Spleen (tissue), 11 donors: Measurements from ENCODE around the gene FBXO34. TPM values are rescaled to one million over a fixed set of nuclear protein-coding genes. Genes with fewer than 3 reads are reported as not detected.
A peak's percentile ranks its signal among the peaks of the same experiment; 100 is the strongest.

Source experiments
- DNase-seq: peaks from one replicate; pipeline ENCODE4 v3.0.0-alpha.2; 2020
- H3K27ac ChIP-seq, 8 donors: fragments of 200-600 bp; sonication (generic) in 7 of 8; 1 replicate in 4 of 8; 2 replicates in 4 of 8; pipeline versions ENCODE4 v1.5.0 to v1.8.0; 2016 to 2021; ENCODE audit warnings: inconsistent platforms in 4 of 8, mild to moderate bottlenecking in 4 of 8, moderate library complexity in 1 of 8
- H3K27me3 ChIP-seq, 7 donors: fragments of 200-600 bp; sonication (generic) in 6 of 7; replicated peaks in 1 of 7; 1 replicate in 4 of 7; 2 replicates in 3 of 7; pipeline versions ENCODE4 v1.5.0 to v1.8.0; 2016 to 2021; ENCODE audit warnings: inconsistent platforms in 3 of 7, mild to moderate bottlenecking in 1 of 7
- H3K36me3 ChIP-seq, 6 donors: fragments of 200-600 bp; sonication (generic) in 5 of 6; 1 replicate in 4 of 6; 2 replicates in 2 of 6; pipeline versions ENCODE4 v1.5.0 to v1.8.0; 2016 to 2021; ENCODE audit warnings: inconsistent platforms in 2 of 6
- H3K4me1 ChIP-seq, 6 donors: fragments of 200-600 bp; sonication (generic) in 5 of 6; 1 replicate in 3 of 6; 2 replicates in 3 of 6; pipeline versions ENCODE4 v1.5.0 to v1.8.0; 2016 to 2021; ENCODE audit warnings: inconsistent platforms in 3 of 6
- H3K4me3 ChIP-seq, 8 donors: fragments of 200-600 bp; sonication (generic) in 7 of 8; 1 replicate in 4 of 8; 2 replicates in 4 of 8; pipeline versions ENCODE4 v1.5.0 to v1.8.0; 2016 to 2021; ENCODE audit warnings: inconsistent platforms in 4 of 8, mild to moderate bottlenecking in 4 of 8, moderate library complexity in 2 of 8
- H3K9me3 ChIP-seq, 8 donors: fragments of 200-600 bp; sonication (generic) in 7 of 8; 1 replicate in 4 of 8; 2 replicates in 4 of 8; pipeline versions ENCODE4 v1.5.0 to v1.8.0; 2016 to 2021; ENCODE audit warnings: inconsistent platforms in 4 of 8
- CTCF ChIP-seq, 11 experiments: fragments of 200-600 bp in 7 of 11; fragments of 450-650 bp in 4 of 11; sonication (generic) in 4 of 11; IDR thresholded peaks in 8 of 11; conservative IDR thresholded peaks in 3 of 11; 1 replicate in 7 of 11; 2 replicates in 4 of 11; pipeline versions ENCODE4 v1.4.0 to v1.8.0; 2016 to 2021; ENCODE audit warnings: antibody characterized with exemption in 11 of 11, inconsistent platforms in 4 of 11, mild to moderate bottlenecking in 1 of 11
- POLR2A ChIP-seq, 3 donors: fragments of 450-650 bp; IDR thresholded peaks; one replicate each; pipeline ENCODE4 v1.5.1; 2017; ENCODE audit warnings: antibody characterized with exemption in 3 of 3, mild to moderate bottlenecking in 1 of 3
- POLR2AphosphoS5 ChIP-seq, 3 donors: sonication (generic); formaldehyde crosslinking; IDR thresholded peaks; one replicate each; pipeline ENCODE4 v1.5.1; 2017; ENCODE audit warnings: antibody characterized with exemption in 3 of 3
- WGBS, 5 donors: extraction: QIAGEN DNeasy Blood & Tissue Kit in 3 of 5; methylation state at CpG; one replicate each; pipeline versions ENCODE4 v1.1.5 to v1.1.7; 2013 to 2018; 5-methylcytosine and 5-hydroxymethylcytosine counted together
- intact Hi-C: fragments of 100-400 bp; cut with DNase I; formaldehyde crosslinking; loops from one replicate; pipeline ENCODE4 v1.15.0; 2023; ENCODE audit warnings: low total_unique reads
- polyA plus RNA-seq, 3 donors: library from polyadenylated mRNA; stranded (reverse); fragments of 200-250 nt; gene quantifications; one replicate each; pipeline ENCODE4 v1.2.1, GENCODE V29; 2013
- total RNA-seq, 7 donors: library from RNA; depleted of rRNA in 3 of 7; stranded (reverse); fragments of >200 nt in 3 of 7; fragmentation: NEBNext Ultra II Directional in 4 of 7; extraction: Animal tissue kit (Norgen Biotek cat#: 25700) in 4 of 7; gene quantifications; one replicate each; pipeline versions ENCODE4 v1.1.0 to v1.2.1, GENCODE V29; 2016 to 2021
- donor health status: healthy with polysubstance abuse.
- donor health status: DM: no; HTN: no; CAD: no; lungs with moderate emphysema.
- donor health status: DM: no; HTN: no; CAD: no.
- donor health status: Bipolar disorder and iron deficiency.
- donor health status: healthy.
- donor health status: DM: no; HTN: no; CAD: no.
- donor health status: DM: yes; HTN: yes; CAD: no.

Gene FBXO34
- total and polyA plus RNA-seq, 10 donors: 5.8 to 46.0 (median 26.7) TPM

- intact Hi-C loops: no loop called here
- Histone ChIP-seq H3K9me3 (no peaks in the 10 kb centered on the region), H3K27ac (no peak overlapping the region), H3K36me3 (peaks cover 0 to 27% (median 24%) of the 10 kb centered on the region in 6 donors), H3K4me1 (peaks cover 0 to 71% (median 33%) of the 10 kb centered on the region in 6 donors), H3K4me3 (no peak overlapping the region), H3K27me3 (no peaks in the 10 kb centered on the region)
- WGBS, 5 donors: 82 to 95% (median 91%) methylated on average over 3 of the region's 3 CpGs
- TF ChIP-seq POLR2AphosphoS5 (IDR thresholded peaks at IDR 0.05) (no peak), POLR2A (IDR thresholded peaks at IDR 0.05) (no peak), CTCF (IDR thresholded peaks at IDR 0.05 in 8 of 11, conservative IDR thresholded peaks at IDR 0.05 in 3 of 11) (no peak)
- no peak for DNase-seq
Observed at GRCh38 chr14:55347748-55348147, 76.5 kb downstream of the FBXO34 start.

- H3K4me3 ChIP-seq: no peak overlapping the region
- DNase-seq: no peak
- peak overlapping the region in 2 of 8 donors; percentile 16 to 21 for H3K27ac ChIP-seq
- H3K27me3 ChIP-seq: no peaks in the 10 kb centered on the region
- peaks cover 0 to 32% (median 24%) of the 10 kb centered on the region in 6 donors for H3K36me3 ChIP-seq
- peaks cover 0 to 68% (median 28%) of the 10 kb centered on the region in 6 donors for H3K4me1 ChIP-seq
- WGBS, 5 donors: 50 to 74% (median 58%) methylated on average over 4 of the region's 4 CpGs
- H3K9me3 ChIP-seq: no peaks in the 10 kb centered on the region
- TF ChIP-seq POLR2AphosphoS5 (IDR thresholded peaks at IDR 0.05): no peak
- intact Hi-C loops: no loop called here
Observed at GRCh38 chr14:55348766-55349453, 77.7 kb downstream of the FBXO34 start.

- H3K4me3 ChIP-seq: no peak overlapping the region
- peak overlapping the region in 1 of 8 donors; percentile 16 for H3K27ac ChIP-seq
- TF ChIP-seq POLR2AphosphoS5 (IDR thresholded peaks at IDR 0.05) (no peak), CTCF (IDR thresholded peaks at IDR 0.05 in 8 of 11, conservative IDR thresholded peaks at IDR 0.05 in 3 of 11) (no peak), POLR2A (IDR thresholded peaks at IDR 0.05) (no peak)
- DNase-seq: no peak
- peaks cover 0 to 32% (median 24%) of the 10 kb centered on the region in 6 donors for H3K36me3 ChIP-seq
- no peaks in the 10 kb centered on the region for H3K27me3 ChIP-seq
- H3K4me1 ChIP-seq: peaks cover 0 to 70% (median 32%) of the 10 kb centered on the region in 6 donors
- no peaks in the 10 kb centered on the region for H3K9me3 ChIP-seq
- 73 to 82% (median 74%) methylated on average over 12 of the region's 12 CpGs for WGBS, 5 donors
- intact Hi-C loops: no loop called here
Observed at GRCh38 chr14:55349565-55349964, 78.3 kb downstream of the FBXO34 start.

GRCh38 chr14:55350461-55350860, 79.2 kb downstream of the FBXO34 start:
- WGBS, 5 donors: 94 to 98% (median 95%) methylated on average over 4 of the region's 4 CpGs
- no peak for DNase-seq
- TF ChIP-seq POLR2A (IDR thresholded peaks at IDR 0.05) (no peak), CTCF (IDR thresholded peaks at IDR 0.05 in 8 of 11, conservative IDR thresholded peaks at IDR 0.05 in 3 of 11) (no peak), POLR2AphosphoS5 (IDR thresholded peaks at IDR 0.05) (no peak)
- Histone ChIP-seq H3K4me3 (no peak overlapping the region), H3K27me3 (no peaks in the 10 kb centered on the region), H3K36me3 (peaks cover 0 to 40% (median 24%) of the 10 kb centered on the region in 6 donors), H3K27ac (peak overlapping the region in 1 of 8 donors; percentile 16), H3K4me1 (peaks cover 0 to 69% (median 30%) of the 10 kb centered on the region in 6 donors), H3K9me3 (no peaks in the 10 kb centered on the region)
- intact Hi-C loops: loop anchor here (5.0 kb wide), 1 partner anchor 83 kb away; no protein-coding TSS in a partner anchor
